Uterus (tissue), 4 donors: Measurements from ENCODE around the gene COL6A1. TPM values are rescaled to one million over a fixed set of nuclear protein-coding genes. Genes with fewer than 3 reads are reported as not detected.

ENCODE experiments used
- DNase-seq, 2 donors: peaks; one replicate each; pipeline ENCODE4 v3.0.0-alpha.2; 2019 to 2020
- H3K27ac ChIP-seq, 2 donors: fragments of 200-600 bp; sonication (generic); 1 replicate in 1 of 2; 2 replicates in 1 of 2; pipeline ENCODE4 v1.5.1; 2016 to 2018
- H3K27me3 ChIP-seq, 2 donors: fragments of 200-600 bp; sonication (generic); one replicate each; pipeline ENCODE4 v1.5.1; 2018 to 2019; ENCODE audit warnings: control low read depth in 1 of 2
- H3K36me3 ChIP-seq, 2 donors: fragments of 200-600 bp; sonication (generic); one replicate each; pipeline ENCODE4 v1.5.1; 2019; ENCODE audit warnings: control low read depth in 1 of 2
- H3K4me1 ChIP-seq, 2 donors: fragments of 200-600 bp; sonication (generic); one replicate each; pipeline ENCODE4 v1.5.1; 2018 to 2019; ENCODE audit warnings: control low read depth in 1 of 2
- H3K4me3 ChIP-seq, 2 donors: fragments of 200-600 bp; sonication (generic); 1 replicate in 1 of 2; 2 replicates in 1 of 2; pipeline ENCODE4 v1.5.1; 2018 to 2019; ENCODE audit warnings: mild to moderate bottlenecking in 1 of 2
- H3K9me3 ChIP-seq, 2 donors: fragments of 200-600 bp; sonication (generic); one replicate each; pipeline ENCODE4 v1.5.1; 2019; ENCODE audit warnings: control low read depth in 1 of 2
- CTCF ChIP-seq, 4 experiments: fragments of 200-600 bp in 2 of 4; fragments of 450-650 bp in 2 of 4; sonication (generic) in 2 of 4; IDR thresholded peaks; one replicate each; pipeline ENCODE4 v1.5.1; 2016 to 2019; ENCODE audit warnings: antibody characterized with exemption in 4 of 4, mild to moderate bottlenecking in 2 of 4, moderate library complexity in 1 of 4
- POLR2A ChIP-seq, 2 donors: fragments of 450-650 bp; IDR thresholded peaks; one replicate each; pipeline ENCODE4 v1.6.1; 2016; ENCODE audit warnings: antibody characterized with exemption in 2 of 2, mild to moderate bottlenecking in 1 of 2, moderate library complexity in 1 of 2
- intact Hi-C: fragments of 100-400 bp; cut with DNase I; formaldehyde crosslinking; loops from one replicate; pipeline ENCODE4 v1.15.1; 2023; ENCODE audit warnings: low total_unique reads
- total RNA-seq, 4 donors: library from RNA; depleted of rRNA in 3 of 4; stranded (reverse); fragments of >200 nt in 3 of 4; gene quantifications; one replicate each; pipeline versions ENCODE4 v1.1.0 to v1.2.4, GENCODE V29; 2014 to 2023
- donor health status: DM: yes; HTN: yes; CAD: no.

COL6A1 gene
- total RNA-seq, 4 donors from 2014 or later = 621 to 1,160 (median 804) TPM

- peak; percentile 17 to 24 for DNase-seq
- H3K4me3 ChIP-seq = no peak overlapping the region
- no peaks in the 10 kb centered on the region for H3K36me3 ChIP-seq
- no peaks in the 10 kb centered on the region for H3K27me3 ChIP-seq
- peak overlapping the region; percentile 77 to 78 for H3K27ac ChIP-seq
- H3K9me3 ChIP-seq = no peaks in the 10 kb centered on the region
- intact Hi-C loops = no loop called here
- TF ChIP-seq POLR2A (IDR thresholded peaks at IDR 0.05) = no peak
- no peak for TF ChIP-seq CTCF (IDR thresholded peaks at IDR 0.05)
- no peaks in the 10 kb centered on the region for H3K4me1 ChIP-seq
These were observed 9.4 kb downstream of the COL6A1 start for GRCh38 chr21:45990741-45991605.

- H3K27me3 ChIP-seq = no peaks in the 10 kb centered on the region
- H3K27ac ChIP-seq = peak overlapping the region; percentile 77 to 78
- no peaks in the 10 kb centered on the region for H3K36me3 ChIP-seq
- no peaks in the 10 kb centered on the region for H3K9me3 ChIP-seq
- TF ChIP-seq CTCF (IDR thresholded peaks at IDR 0.05) = no peak
- TF ChIP-seq POLR2A (IDR thresholded peaks at IDR 0.05) = no peak
- peak; percentile 17 to 18 for DNase-seq
- H3K4me1 ChIP-seq = no peaks in the 10 kb centered on the region
- H3K4me3 ChIP-seq = no peak overlapping the region
- intact Hi-C loops = no loop called here
These were observed 10.2 kb downstream of the COL6A1 start for GRCh38 chr21:45991606-45992300.

GRCh38 chr21:45992301-45993209 is 11.0 kb downstream of the COL6A1 start:
- intact Hi-C loops = no loop called here
- H3K27me3 ChIP-seq = no peaks in the 10 kb centered on the region
- DNase-seq = peak; percentile 35 to 46
- no peak overlapping the region for H3K4me3 ChIP-seq
- H3K27ac ChIP-seq = peak overlapping the region; percentile 77 to 78
- H3K9me3 ChIP-seq = no peaks in the 10 kb centered on the region
- TF ChIP-seq POLR2A (IDR thresholded peaks at IDR 0.05) (no peak), CTCF (IDR thresholded peaks at IDR 0.05) (no peak)
- no peaks in the 10 kb centered on the region for H3K4me1 ChIP-seq
- H3K36me3 ChIP-seq = no peaks in the 10 kb centered on the region

GRCh38 chr21:45993210-45994085 is 11.9 kb downstream of the COL6A1 start:
- H3K4me1 ChIP-seq = no peaks in the 10 kb centered on the region
- H3K36me3 ChIP-seq = no peaks in the 10 kb centered on the region
- H3K9me3 ChIP-seq = no peaks in the 10 kb centered on the region
- H3K27me3 ChIP-seq = no peaks in the 10 kb centered on the region
- H3K4me3 ChIP-seq = no peak overlapping the region
- intact Hi-C loops = no loop called here
- peak; percentile 32 to 44 for DNase-seq
- peak overlapping the region; percentile 77 to 78 for H3K27ac ChIP-seq
- TF ChIP-seq POLR2A (IDR thresholded peaks at IDR 0.05) (no peak), CTCF (IDR thresholded peaks at IDR 0.05) (no peak)
